Activated CD8-positive, alpha-beta memory T cell treated with anti-CD3 and anti-CD28 coated beads, Interleukin-2, amount 50 U/mL, for 24 hours (primary cell): ENCODE measurements around the gene IGFALS.

Experiments
- DNase-seq: peaks from one replicate; pipeline ENCODE4 v3.0.0-alpha.2; 2020; ENCODE audit errors: extremely low read depth

The IGFALS gene

GRCh38 chr16:1776991-1777374, 16.5 kb downstream of the IGFALS start:
- no peak for DNase-seq

- no peak for DNase-seq
Observed at GRCh38 chr16:1776672-1776955, 16.9 kb downstream of the IGFALS start.

DNA sequence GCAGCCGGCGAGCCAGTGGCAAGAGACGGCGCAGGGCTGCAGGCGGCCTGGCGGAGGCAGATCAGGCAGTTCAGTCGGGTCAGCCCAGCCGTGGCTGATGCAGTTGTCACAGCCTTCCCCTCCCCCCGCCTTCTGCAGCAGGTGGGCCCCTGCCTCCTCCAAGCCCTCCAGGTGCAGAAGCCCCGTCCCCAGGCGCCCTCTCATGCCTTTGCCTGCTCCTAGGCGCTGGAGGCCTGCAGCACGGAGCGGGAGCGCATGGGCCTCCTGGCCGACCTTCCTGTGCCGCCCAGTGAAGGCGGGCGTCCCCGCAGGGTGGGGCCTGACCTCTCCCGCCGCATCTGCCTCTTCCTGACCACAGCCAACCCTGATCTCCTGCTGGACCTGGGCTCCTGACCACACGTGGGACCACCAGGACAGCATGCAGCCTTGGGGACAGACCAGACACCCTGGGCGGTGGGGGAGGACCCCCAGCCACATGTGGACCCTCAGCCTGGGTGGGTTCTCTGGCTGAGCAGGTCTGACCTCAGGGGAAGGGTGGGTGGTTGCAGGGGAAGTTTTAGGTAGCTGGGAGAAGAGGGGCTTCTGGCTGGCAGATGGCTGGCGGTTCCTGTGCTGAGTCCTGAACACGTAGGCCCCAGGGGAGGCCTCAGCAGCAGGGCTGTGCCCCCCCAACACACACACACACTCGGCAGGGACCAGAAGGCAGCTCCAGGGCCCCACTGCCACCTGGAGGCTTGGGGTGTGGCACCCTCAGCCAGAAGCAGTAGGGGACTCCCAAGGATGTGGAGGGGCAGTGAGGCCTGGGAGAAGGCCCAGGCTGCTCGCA, 17.4 kb downstream of the IGFALS start:
- DNase-seq: no peak

GRCh38 chr16:1775006-1775845, 18.3 kb downstream of the IGFALS start:
- DNase-seq: no peak

DNA sequence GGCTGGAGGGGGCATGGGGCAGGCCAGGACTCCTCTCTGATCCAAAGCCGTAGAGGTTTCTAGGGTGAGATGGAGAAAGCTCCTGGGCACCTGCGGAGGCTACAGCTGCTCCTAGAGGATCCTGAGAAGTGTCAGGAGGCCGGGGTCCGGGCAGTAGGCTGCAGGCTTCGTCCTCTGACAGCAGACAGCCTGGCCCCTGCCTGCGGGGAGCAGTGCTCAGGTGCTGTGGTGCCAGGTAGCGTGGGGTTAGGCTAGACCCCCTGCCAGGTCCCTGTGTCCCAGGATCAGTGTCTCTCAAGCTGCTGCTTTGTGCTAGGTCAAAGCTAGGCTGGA, 19.1 kb downstream of the IGFALS start:
- no peak for DNase-seq

DNA sequence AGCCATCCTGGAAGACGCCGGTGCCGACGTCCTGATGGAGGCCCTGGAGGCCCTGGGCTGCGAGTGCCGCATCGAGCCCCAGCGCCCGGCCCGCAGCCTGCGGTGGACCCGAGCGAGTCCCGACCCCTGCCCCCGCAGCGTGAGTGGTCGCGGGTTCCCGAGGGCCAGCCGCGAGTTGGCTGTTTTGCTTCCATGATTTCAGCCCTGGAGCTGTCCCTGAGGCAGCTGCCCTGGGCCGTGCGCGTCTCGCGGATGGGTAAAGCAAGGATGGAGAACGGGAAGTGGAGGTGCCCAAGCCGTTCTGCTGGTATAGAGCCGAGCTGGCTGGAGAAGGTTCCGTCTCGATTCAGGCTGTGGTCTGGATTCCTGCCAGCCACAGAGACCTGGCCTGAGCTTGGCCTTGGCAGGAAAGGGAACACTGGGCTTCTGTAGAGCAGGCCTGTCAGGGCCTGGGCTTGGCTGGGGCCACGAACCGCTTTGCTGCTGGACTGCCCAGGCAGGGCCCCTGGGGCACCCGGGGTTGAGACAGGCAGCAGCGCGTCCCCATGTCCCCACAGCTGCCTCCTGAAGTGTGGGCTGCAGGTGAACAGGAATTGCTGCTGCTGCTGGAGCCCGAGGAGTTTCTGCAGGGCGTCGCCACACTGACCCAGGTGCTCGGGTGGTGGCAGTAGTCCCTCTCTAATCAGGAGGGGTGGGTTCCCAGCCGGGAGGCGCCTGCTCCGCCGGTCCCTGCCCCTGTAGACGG, 19.6 kb downstream of the IGFALS start:
- DNase-seq: no peak

GRCh38 chr16:1772908-1773702, 20.4 kb downstream of the IGFALS start, which contains the start of gene MRPS34:
MRPS34 (minus strand) TSS chr16:1773134; CDS start chr16:1773119, 15 bp downstream.
- DNase-seq: no peak

- DNase-seq: no peak
Observed at GRCh38 chr16:1772362-1772907, 21.1 kb downstream of the IGFALS start, which contains the start of gene EME2. EME2 (plus strand) TSS chr16:1772810; CDS start chr16:1773228, 418 bp downstream.

DNA sequence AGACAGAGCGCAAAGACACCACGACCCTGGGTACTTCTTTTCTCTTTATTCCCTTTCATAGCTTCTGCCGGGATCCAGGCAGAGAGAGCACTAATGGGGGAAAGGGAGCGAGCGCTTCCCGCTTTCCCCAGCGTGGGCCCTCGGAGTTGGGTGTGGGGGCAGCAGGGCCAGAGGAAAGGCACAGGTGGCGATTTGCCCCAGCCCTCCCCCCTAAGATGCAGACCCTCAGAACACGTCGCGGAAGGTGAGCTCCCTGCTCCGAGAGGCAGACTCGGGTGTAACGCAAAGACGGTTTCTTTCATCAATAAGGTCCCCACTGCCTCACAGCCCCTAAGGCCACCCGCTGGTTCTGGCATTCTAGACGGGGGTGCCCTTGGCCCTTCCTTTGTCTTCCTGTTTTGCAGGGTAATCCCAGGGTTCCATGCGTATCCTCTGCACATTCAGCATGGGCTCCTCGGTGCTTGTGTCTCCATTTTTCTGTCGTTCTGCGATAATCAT, 21.6 kb downstream of the IGFALS start:
- no peak for DNase-seq

GRCh38 chr16:1771188-1771863, 22.2 kb downstream of the IGFALS start, which contains the start of gene NME3:
NME3 (minus strand) TSS chr16:1771543; CDS start chr16:1771534, 9 bp downstream.
- DNase-seq: no peak

- no peak for DNase-seq
Observed at GRCh38 chr16:1770328-1771187, 22.9 kb downstream of the IGFALS start.

DNA sequence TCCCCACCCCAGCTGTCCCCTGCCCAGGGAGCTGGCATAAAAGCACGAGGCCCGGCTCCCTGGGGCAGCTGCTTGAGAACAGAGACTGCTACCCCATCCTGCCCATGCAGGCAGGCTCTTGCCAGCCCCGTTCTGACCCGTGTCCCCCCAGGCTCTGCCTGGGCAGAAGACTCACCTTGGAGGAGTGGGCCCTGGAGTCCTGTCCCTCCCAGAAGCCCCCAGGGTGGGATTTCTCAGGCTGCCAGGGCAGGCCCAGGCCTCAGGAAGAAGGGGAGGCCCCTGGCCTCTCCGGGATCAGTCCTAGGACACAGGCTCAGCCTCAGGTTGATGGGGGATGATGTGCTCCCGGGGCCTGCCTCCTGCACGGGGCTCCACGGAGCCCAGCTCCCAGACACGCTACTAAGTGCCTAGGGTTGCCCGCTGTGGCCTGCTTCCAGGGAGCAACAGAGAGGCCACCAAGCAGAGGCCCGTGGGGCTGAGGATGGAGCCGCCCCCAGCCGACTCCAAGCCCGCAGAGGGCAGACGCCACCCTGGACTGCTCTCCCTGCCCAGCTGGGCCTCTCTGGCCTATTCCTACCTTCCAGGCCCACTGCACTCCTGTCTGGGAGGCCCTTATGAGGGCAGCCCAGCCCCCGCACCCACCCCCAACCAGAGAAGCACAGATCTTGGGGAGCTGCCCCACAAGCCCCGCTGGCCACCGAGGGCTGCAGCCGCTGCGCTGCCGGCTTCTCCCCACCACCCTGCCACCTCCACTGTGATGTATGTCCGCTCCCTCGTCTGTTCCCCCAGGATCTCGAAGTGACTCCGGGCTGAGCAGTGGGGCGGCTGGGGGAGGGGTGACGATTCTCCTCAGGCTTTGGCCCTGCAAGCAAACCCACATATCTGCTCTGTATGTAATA, 23.9 kb downstream of the IGFALS start:
- no peak for DNase-seq

- DNase-seq: no peak
Observed at GRCh38 chr16:1768767-1769401, 24.6 kb downstream of the IGFALS start.

DNA sequence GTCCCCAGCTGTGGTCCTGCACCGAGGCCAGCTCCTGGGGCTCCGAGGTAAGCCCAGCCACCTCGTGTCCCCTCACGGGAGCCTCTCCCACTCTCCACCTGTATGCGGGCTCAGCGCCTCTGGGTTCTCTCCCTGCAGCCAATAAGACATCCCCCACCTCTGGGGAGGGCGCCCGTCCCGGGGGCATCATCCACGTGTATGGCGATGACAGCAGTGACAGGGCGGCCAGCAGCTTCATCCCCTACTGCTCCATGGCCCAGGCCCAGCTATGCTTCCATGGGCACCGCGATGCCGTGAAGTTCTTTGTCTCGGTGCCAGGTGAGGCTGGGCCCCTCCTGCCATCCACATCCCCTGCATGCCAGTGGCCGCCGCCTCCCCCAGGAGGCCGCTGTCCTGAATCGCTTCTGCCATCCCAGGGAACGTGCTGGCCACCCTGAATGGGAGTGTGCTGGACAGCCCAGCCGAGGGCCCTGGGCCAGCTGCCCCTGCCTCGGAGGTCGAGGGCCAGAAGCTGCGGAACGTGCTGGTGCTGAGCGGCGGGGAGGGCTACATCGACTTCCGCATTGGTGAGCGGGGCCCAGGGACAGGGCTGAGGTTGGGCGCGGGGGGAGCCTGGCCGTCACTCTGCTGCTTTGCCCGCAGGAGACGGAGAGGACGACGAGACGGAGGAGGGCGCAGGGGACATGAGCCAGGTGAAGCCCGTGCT, 25.3 kb downstream of the IGFALS start:
- no peak for DNase-seq

GRCh38 chr16:1767116-1767994, 26.1 kb downstream of the IGFALS start:
- no peak for DNase-seq

GRCh38 chr16:1766701-1767100, 26.8 kb downstream of the IGFALS start:
- no peak for DNase-seq
